Tibial nerve (tissue), 4 donors: ENCODE measurements around the gene RBM47. TPM values are rescaled to one million over a fixed set of nuclear protein-coding genes. Genes with fewer than 3 reads are reported as not detected.

Experiments used
- DNase-seq, 2 donors: peaks; one replicate each; pipeline ENCODE4 v3.0.0-alpha.2; 2019; ENCODE audit warnings: low spot score in 2 of 2
- H3K27ac ChIP-seq, 4 donors: fragments of 200-600 bp; sonication (generic) in 3 of 4; one replicate each; pipeline ENCODE4 v1.5.1; 2017 to 2019; ENCODE audit warnings: mild to moderate bottlenecking in 1 of 4
- H3K27me3 ChIP-seq, 2 donors: fragments of 200-600 bp; sonication (generic) in 1 of 2; one replicate each; pipeline versions ENCODE4 v1.5.1 to v1.6.0; 2017 to 2019
- H3K36me3 ChIP-seq, 3 donors: fragments of 200-600 bp; sonication (generic); one replicate each; pipeline ENCODE4 v1.5.1; 2018 to 2019
- H3K4me1 ChIP-seq, 4 donors: fragments of 200-600 bp; sonication (generic) in 3 of 4; one replicate each; pipeline ENCODE4 v1.5.1; 2017 to 2019
- H3K4me3 ChIP-seq, 4 donors: fragments of 200-600 bp; sonication (generic) in 3 of 4; one replicate each; pipeline ENCODE4 v1.5.1; 2017 to 2019; ENCODE audit warnings: mild to moderate bottlenecking in 1 of 4, moderate library complexity in 1 of 4
- H3K9me3 ChIP-seq, 4 donors: fragments of 200-600 bp; sonication (generic) in 3 of 4; one replicate each; pipeline ENCODE4 v1.5.1; 2017 to 2019
- CTCF ChIP-seq, 5 experiments: fragments of 200-600 bp in 3 of 5; fragments of 450-650 bp in 2 of 5; sonication (generic) in 3 of 5; IDR thresholded peaks; one replicate each; pipeline ENCODE4 v1.5.1; 2016 to 2019; ENCODE audit warnings: antibody characterized with exemption in 5 of 5, mild to moderate bottlenecking in 3 of 5, moderate library complexity in 2 of 5
- EP300 ChIP-seq, 2 donors: sonication (generic); formaldehyde crosslinking; IDR thresholded peaks; one replicate each; pipeline ENCODE4 v1.6.1; 2017; ENCODE audit warnings: antibody characterized with exemption in 2 of 2, mild to moderate bottlenecking in 1 of 2
- POLR2A ChIP-seq, 2 donors: fragments of 450-650 bp; IDR thresholded peaks; one replicate each; pipeline ENCODE4 v1.6.1; 2017; ENCODE audit warnings: antibody characterized with exemption in 2 of 2, mild to moderate bottlenecking in 2 of 2, moderate library complexity in 2 of 2
- WGBS, 2 donors: methylation state at CpG; one replicate each; pipeline ENCODE4 v1.1.5; 2018; 5-methylcytosine and 5-hydroxymethylcytosine counted together
- total RNA-seq, 4 donors: library from RNA; depleted of rRNA; stranded (reverse); fragments of >200 nt; gene quantifications; one replicate each; pipeline ENCODE4 v1.1.0, GENCODE V29; 2016

Gene RBM47
- total RNA-seq, 4 donors from 2014 or later, result 22.8 to 93.9 (median 41.0) TPM

- no peaks in the 10 kb centered on the region for H3K27me3 ChIP-seq
- no peaks in the 10 kb centered on the region for H3K36me3 ChIP-seq
- 79 to 81% methylated on average over 7 of the region's 7 CpGs for WGBS, 2 donors
- H3K4me1 ChIP-seq, result no peaks in the 10 kb centered on the region
- H3K9me3 ChIP-seq, result no peaks in the 10 kb centered on the region
- H3K4me3 ChIP-seq, result no peak overlapping the region
- no peak for TF ChIP-seq EP300 (IDR thresholded peaks at IDR 0.05)
- TF ChIP-seq POLR2A (IDR thresholded peaks at IDR 0.05), result no peak
- no peak for TF ChIP-seq CTCF (IDR thresholded peaks at IDR 0.05)
- H3K27ac ChIP-seq, result no peak overlapping the region
- DNase-seq, result no peak
Measured at GRCh38 chr4:40601641-40602040, 28.0 kb downstream of the RBM47 start.

GRCh38 chr4:40600850-40601249 lies 28.8 kb downstream of the RBM47 start:
- H3K27ac ChIP-seq, result no peak overlapping the region
- no peak overlapping the region for H3K4me3 ChIP-seq
- H3K27me3 ChIP-seq, result no peaks in the 10 kb centered on the region
- 88 to 94% methylated on average over 10 of the region's 10 CpGs for WGBS, 2 donors
- TF ChIP-seq EP300 (IDR thresholded peaks at IDR 0.05) (peak in 1 of 2 donors; percentile 58), POLR2A (IDR thresholded peaks at IDR 0.05) (no peak)
- no peaks in the 10 kb centered on the region for H3K9me3 ChIP-seq
- H3K4me1 ChIP-seq, result no peaks in the 10 kb centered on the region
- peak in 1 of 2 donors; percentile 26 for DNase-seq
- no peaks in the 10 kb centered on the region for H3K36me3 ChIP-seq

GRCh38 chr4:40599431-40599830 lies 30.2 kb downstream of the RBM47 start:
- no peaks in the 10 kb centered on the region for H3K4me1 ChIP-seq
- no peaks in the 10 kb centered on the region for H3K36me3 ChIP-seq
- no peaks in the 10 kb centered on the region for H3K9me3 ChIP-seq
- H3K27me3 ChIP-seq, result no peaks in the 10 kb centered on the region
- H3K4me3 ChIP-seq, result no peak overlapping the region
- H3K27ac ChIP-seq, result no peak overlapping the region
- DNase-seq, result no peak
- WGBS, 2 donors, result 77 to 83% methylated on average over 2 of the region's 2 CpGs
- TF ChIP-seq CTCF (IDR thresholded peaks at IDR 0.05) (no peak), EP300 (IDR thresholded peaks at IDR 0.05) (no peak), POLR2A (IDR thresholded peaks at IDR 0.05) (no peak)

- H3K36me3 ChIP-seq, result no peaks in the 10 kb centered on the region
- 63 to 67% methylated on average over 4 of the region's 4 CpGs for WGBS, 2 donors
- no peak overlapping the region for H3K27ac ChIP-seq
- no peak for DNase-seq
- H3K9me3 ChIP-seq, result peaks cover 0 to 3% (median 0%) of the 10 kb centered on the region in 4 donors
- no peaks in the 10 kb centered on the region for H3K27me3 ChIP-seq
- H3K4me3 ChIP-seq, result no peak overlapping the region
- H3K4me1 ChIP-seq, result no peaks in the 10 kb centered on the region
- TF ChIP-seq POLR2A (IDR thresholded peaks at IDR 0.05), result no peak
- TF ChIP-seq EP300 (IDR thresholded peaks at IDR 0.05), result no peak
- no peak for TF ChIP-seq CTCF (IDR thresholded peaks at IDR 0.05)
Measured at GRCh38 chr4:40596522-40596921, 33.1 kb downstream of the RBM47 start.

GRCh38 chr4:40595981-40596380 lies 33.7 kb downstream of the RBM47 start:
- Histone ChIP-seq H3K27me3 (no peaks in the 10 kb centered on the region), H3K36me3 (no peaks in the 10 kb centered on the region), H3K27ac (no peak overlapping the region), H3K4me1 (no peaks in the 10 kb centered on the region), H3K4me3 (no peak overlapping the region), H3K9me3 (peaks cover 0 to 4% (median 0%) of the 10 kb centered on the region in 4 donors)
- WGBS, 2 donors, result 80 to 83% methylated on average over 5 of the region's 5 CpGs
- DNase-seq, result no peak
- no peak for TF ChIP-seq POLR2A (IDR thresholded peaks at IDR 0.05)
- TF ChIP-seq CTCF (IDR thresholded peaks at IDR 0.05), result no peak
- no peak for TF ChIP-seq EP300 (IDR thresholded peaks at IDR 0.05)
